Fibroblast of pulmonary artery (primary cell): Measurements from ENCODE around the gene GDPD4.
A peak's percentile ranks its signal among the peaks of the same experiment; 100 is the strongest.

ENCODE experiments used
- DNase-seq: peaks from one replicate; pipeline ENCODE4 v3.0.0-alpha.2; 2010; ENCODE audit warnings: low read depth
- H3K4me3 ChIP-seq: replicated peaks from 2 replicates; pipeline ENCODE4 v1.5.1; 2011; ENCODE audit warnings: low read depth, mild to moderate bottlenecking, control low read depth, low read length, moderate library complexity
- TF ChIP-seq, protein P1 (sequence below): IDR thresholded peaks from 2 replicates; pipeline ENCODE4 v1.5.1; 2011; ENCODE audit warnings: mild to moderate bottlenecking, control low read depth, low read length, inconsistent platforms; ENCODE audit errors: missing control alignments

GDPD4 gene

DNA sequence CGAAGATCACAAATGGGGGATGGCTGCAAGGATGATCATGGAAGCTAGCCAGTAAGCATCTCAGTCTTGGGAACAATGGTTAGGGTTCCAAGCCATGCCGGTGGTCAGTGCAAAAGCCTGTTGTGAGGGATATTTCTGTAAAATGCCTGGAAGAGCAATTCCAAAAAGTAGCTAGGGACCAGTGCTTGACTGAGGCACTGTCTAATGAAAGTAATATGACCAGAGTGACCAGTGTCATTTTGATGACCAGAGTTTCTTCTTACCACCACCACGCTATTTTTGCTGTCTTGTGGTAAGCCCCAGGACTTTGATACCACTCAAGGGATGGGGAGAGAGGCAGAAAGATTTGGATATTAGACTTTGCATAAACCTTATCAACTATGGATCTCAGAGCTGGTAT is 18.4 kb downstream of the GDPD4 start:
- no peak overlapping the region for H3K4me3 ChIP-seq
- DNase-seq = no peak
- TF ChIP-seq, protein P1, sequence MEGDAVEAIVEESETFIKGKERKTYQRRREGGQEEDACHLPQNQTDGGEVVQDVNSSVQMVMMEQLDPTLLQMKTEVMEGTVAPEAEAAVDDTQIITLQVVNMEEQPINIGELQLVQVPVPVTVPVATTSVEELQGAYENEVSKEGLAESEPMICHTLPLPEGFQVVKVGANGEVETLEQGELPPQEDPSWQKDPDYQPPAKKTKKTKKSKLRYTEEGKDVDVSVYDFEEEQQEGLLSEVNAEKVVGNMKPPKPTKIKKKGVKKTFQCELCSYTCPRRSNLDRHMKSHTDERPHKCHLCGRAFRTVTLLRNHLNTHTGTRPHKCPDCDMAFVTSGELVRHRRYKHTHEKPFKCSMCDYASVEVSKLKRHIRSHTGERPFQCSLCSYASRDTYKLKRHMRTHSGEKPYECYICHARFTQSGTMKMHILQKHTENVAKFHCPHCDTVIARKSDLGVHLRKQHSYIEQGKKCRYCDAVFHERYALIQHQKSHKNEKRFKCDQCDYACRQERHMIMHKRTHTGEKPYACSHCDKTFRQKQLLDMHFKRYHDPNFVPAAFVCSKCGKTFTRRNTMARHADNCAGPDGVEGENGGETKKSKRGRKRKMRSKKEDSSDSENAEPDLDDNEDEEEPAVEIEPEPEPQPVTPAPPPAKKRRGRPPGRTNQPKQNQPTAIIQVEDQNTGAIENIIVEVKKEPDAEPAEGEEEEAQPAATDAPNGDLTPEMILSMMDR = no peak

GRCh38 chr11:77278595-77279506 is 22.6 kb downstream of the GDPD4 start:
- peak; percentile 22 for DNase-seq
- TF ChIP-seq, protein P1 = no peak
- no peak overlapping the region for H3K4me3 ChIP-seq

- TF ChIP-seq, protein P1 = no peak
- no peak overlapping the region for H3K4me3 ChIP-seq
- peak; percentile 31 for DNase-seq
Measured at GRCh38 chr11:77276271-77276670, 25.2 kb downstream of the GDPD4 start.

DNA sequence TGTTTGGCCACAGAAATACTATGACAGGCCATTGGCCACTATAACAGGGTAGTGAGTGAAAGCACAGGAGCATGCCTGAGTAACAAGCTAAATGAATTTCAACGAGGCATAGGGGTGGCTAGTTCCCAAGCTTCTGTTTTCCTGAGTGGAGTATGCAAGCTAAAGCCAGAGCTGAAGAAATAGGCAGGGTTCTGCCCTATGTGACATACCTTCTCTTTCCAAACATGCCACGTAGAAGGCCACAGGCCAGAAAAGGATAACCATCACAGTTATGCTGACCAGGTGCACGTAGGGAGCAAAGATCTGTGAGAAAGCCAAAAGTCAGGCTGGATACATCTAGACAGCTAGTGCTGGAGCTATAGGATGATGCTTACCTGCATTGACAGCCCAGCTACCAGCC is 30.6 kb downstream of the GDPD4 start:
- DNase-seq = no peak
- H3K4me3 ChIP-seq = no peak overlapping the region
- TF ChIP-seq, protein P1 = no peak

DNA sequence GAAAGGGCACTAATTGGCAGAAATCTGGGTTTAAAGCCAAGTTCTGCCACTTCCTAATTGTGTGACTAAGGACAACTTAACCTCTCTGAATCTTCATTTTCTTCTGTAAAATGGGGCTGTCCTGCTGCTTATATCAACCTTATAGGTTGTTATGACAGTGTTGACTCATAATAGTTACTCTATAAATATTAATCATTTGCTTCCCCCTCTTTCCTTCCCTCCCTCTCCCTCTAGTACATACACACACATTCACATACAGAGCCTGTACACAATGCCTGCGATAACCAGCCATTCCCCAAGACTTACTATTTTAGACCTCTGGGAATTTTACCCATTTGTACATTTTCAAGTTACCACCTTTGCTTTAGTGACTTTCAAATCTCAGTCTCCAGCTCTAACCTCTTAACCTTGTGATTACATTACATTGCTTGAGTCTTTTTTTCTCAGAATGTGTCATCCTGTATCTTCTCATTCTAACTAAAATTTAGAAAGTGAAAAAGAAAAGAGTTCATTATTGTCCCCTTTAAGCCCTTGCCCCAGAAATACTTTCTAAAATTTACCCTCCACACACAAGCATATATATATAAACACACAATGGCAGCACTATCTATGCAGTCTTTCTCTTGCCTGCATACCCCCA is 31.9 kb downstream of the GDPD4 start:
- no peak overlapping the region for H3K4me3 ChIP-seq
- peak; percentile 12 for DNase-seq
- TF ChIP-seq, protein P1 = no peak

DNA sequence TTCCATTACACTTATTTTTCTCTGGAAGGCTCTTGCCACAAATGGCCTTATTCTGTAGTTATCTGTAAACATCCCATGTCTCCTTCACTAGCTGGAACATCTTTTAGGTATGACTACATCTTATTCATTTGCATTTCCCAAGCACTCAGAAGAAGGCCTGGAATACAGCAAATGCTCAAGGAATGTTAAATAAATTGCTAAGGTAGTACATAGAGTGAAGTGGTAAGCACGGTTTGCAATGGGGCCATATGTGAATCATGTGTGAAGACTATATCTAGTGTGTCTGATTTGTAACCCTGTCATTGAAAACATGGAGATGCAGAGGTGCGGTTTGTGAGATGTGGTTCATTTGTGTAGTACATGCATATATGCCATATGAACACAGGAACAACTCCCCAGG is 33.5 kb downstream of the GDPD4 start:
- TF ChIP-seq, protein P1 = no peak
- peak; percentile 23 for DNase-seq
- no peak overlapping the region for H3K4me3 ChIP-seq
